K562 (cell line): ENCODE results near the gene CHORDC1.

Experiments used
- HMGXB4 ChIP-seq: sonication (generic); formaldehyde crosslinking; IDR thresholded peaks from 2 replicates; pipeline ENCODE4 v1.8.1; 2023; ENCODE audit warnings: mild to moderate bottlenecking, missing genetic modification reagents
- PATZ1 ChIP-seq: fragments of 250-450 bp; sonication (Bioruptor Pico); IDR thresholded peaks from 2 replicates; pipeline ENCODE4 v1.5.0; 2020; ENCODE audit warnings: mild to moderate bottlenecking, borderline replicate concordance
- ZFP36 ChIP-seq: fragments of 150-350 bp; IDR thresholded peaks from 2 replicates; pipeline ENCODE4 v1.6.1; 2018; ENCODE audit warnings: low read length, low read depth; ENCODE audit not compliant: partially characterized antibody
- TF ChIP-seq, protein P1 (sequence below): sonication (generic); formaldehyde crosslinking; IDR thresholded peaks from 2 replicates; pipeline ENCODE4 v1.8.1; 2022; ENCODE audit warnings: missing genetic modification reagents

DNA sequence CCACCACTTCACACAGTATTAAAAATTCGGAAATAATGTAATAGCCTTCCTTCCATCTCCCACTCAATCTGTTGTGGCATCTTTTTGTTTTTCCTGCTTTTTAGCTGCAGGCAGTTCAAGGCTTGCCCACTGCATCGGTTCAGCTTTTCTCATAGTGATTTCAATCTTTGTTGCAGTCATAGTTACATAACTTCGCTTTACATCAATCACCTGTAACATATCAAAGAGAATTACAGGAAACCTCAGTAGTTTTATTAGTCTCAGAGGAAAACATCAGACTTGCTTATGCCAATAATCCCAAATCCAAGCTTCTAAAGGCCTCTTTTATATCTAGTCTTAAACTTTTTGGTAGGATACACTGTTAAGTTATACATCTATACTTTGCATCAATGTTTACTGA is 20.5 kb downstream of the CHORDC1 start:
- TF ChIP-seq PATZ1 (CRISPR knock-in tag): no peak
- TF ChIP-seq, protein P1, sequence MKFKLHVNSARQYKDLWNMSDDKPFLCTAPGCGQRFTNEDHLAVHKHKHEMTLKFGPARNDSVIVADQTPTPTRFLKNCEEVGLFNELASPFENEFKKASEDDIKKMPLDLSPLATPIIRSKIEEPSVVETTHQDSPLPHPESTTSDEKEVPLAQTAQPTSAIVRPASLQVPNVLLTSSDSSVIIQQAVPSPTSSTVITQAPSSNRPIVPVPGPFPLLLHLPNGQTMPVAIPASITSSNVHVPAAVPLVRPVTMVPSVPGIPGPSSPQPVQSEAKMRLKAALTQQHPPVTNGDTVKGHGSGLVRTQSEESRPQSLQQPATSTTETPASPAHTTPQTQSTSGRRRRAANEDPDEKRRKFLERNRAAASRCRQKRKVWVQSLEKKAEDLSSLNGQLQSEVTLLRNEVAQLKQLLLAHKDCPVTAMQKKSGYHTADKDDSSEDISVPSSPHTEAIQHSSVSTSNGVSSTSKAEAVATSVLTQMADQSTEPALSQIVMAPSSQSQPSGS: no peak
- no peak for TF ChIP-seq ZFP36
- no peak for TF ChIP-seq HMGXB4 (CRISPR knock-in tag)
